GM12878 (cell line): ENCODE data around the gene RSPH4A. TPM values are rescaled to one million over a fixed set of nuclear protein-coding genes. Genes with fewer than 3 reads are reported as not detected.

Experiments used
- ATF3 ChIP-seq: IDR thresholded peaks from 2 replicates; pipeline ENCODE4 v1.6.1; 2011; ENCODE audit warnings: low read depth, mild to moderate bottlenecking, low read length, moderate library complexity, borderline replicate concordance; ENCODE audit errors: extremely low read depth
- BCLAF1 ChIP-seq: fragments of 450-650 bp; IDR thresholded peaks from 2 replicates; pipeline ENCODE4 v1.6.1; 2017; ENCODE audit warnings: antibody characterized with exemption, mild to moderate bottlenecking, moderate library complexity
- CEBPB ChIP-seq, 2 experiments: fragments of 150-350 bp in 1 of 2; IDR thresholded peaks; 2 replicates each; pipeline ENCODE4 v1.6.1; 2012 to 2014; ENCODE audit warnings: low read depth in 2 of 2, low read length in 2 of 2, borderline replicate concordance in 1 of 2, inconsistent platforms in 1 of 2
- E4F1 ChIP-seq: fragments of 450-650 bp; IDR thresholded peaks from 2 replicates; pipeline ENCODE4 v1.6.1; 2018; ENCODE audit warnings: borderline replicate concordance, mild to moderate bottlenecking; ENCODE audit not compliant: partially characterized antibody
- ELK1 ChIP-seq: IDR thresholded peaks from 2 replicates; pipeline ENCODE4 v1.6.1; 2012; ENCODE audit warnings: low read depth, low read length, improper control_type of control experiment
- FOXM1 ChIP-seq: IDR thresholded peaks from 2 replicates; pipeline ENCODE4 v1.6.1; 2012; ENCODE audit warnings: low read depth, mild to moderate bottlenecking, inconsistent platforms, low read length, moderate library complexity
- HSF1 ChIP-seq: fragments of 150-350 bp; IDR thresholded peaks from 2 replicates; pipeline ENCODE4 v1.6.1; 2014; ENCODE audit warnings: mild to moderate bottlenecking, low read depth, low read length
- MYC ChIP-seq: IDR thresholded peaks from 2 replicates; pipeline ENCODE4 v1.6.1; 2011; ENCODE audit warnings: mild to moderate bottlenecking, low read length, moderate library complexity, inconsistent platforms; ENCODE audit not compliant: insufficient read depth, insufficient replicate concordance, insufficient read length, severe bottlenecking
- NBN ChIP-seq: fragments of 450-650 bp; IDR thresholded peaks from 2 replicates; pipeline ENCODE4 v1.6.1; 2016
- POLR2A ChIP-seq: IDR thresholded peaks from 2 replicates; pipeline ENCODE4 v1.6.1; 2011; ENCODE audit warnings: low read depth, mild to moderate bottlenecking, low read length
- RELB ChIP-seq: fragments of 450-650 bp; IDR thresholded peaks from 2 replicates; pipeline ENCODE4 v1.6.1; 2017; ENCODE audit warnings: low read depth, mild to moderate bottlenecking, moderate library complexity
- RUNX3 ChIP-seq: IDR thresholded peaks from 2 replicates; pipeline ENCODE4 v1.6.1; 2012; ENCODE audit warnings: low read length, inconsistent platforms
- SIX5 ChIP-seq: IDR thresholded peaks from 2 replicates; pipeline ENCODE4 v1.6.1; 2011; ENCODE audit warnings: mild to moderate bottlenecking, low read depth, low read length, moderate library complexity; ENCODE audit not compliant: severe bottlenecking
- SMAD1 ChIP-seq: fragments of 450-650 bp; IDR thresholded peaks from 2 replicates; pipeline ENCODE4 v1.6.1; 2018; ENCODE audit warnings: mild to moderate bottlenecking, low read depth; ENCODE audit not compliant: partially characterized antibody
- SP1 ChIP-seq: IDR thresholded peaks from one replicate; pipeline ENCODE4 v1.6.1; 2011; ENCODE audit warnings: low read depth, low read length
- TCF12 ChIP-seq: IDR thresholded peaks from 2 replicates; pipeline ENCODE4 v1.6.1; 2011; ENCODE audit warnings: low read depth, mild to moderate bottlenecking, low read length
- TCF7 ChIP-seq: IDR thresholded peaks from 2 replicates; pipeline ENCODE4 v1.6.1; 2014; ENCODE audit warnings: antibody characterized with exemption, borderline replicate concordance
- ZNF274 ChIP-seq: IDR thresholded peaks from one replicate; pipeline ENCODE4 v1.8.0; 2011; ENCODE audit not compliant: insufficient read length, insufficient read depth
- polyA plus RNA-seq, 11 experiments: library from polyadenylated mRNA; depleted of rRNA in 4 of 11; unstranded in 6 of 11; stranded (reverse) in 5 of 11; fragments of >200 nt; fragmentation: Nextera tagmentation in 4 of 11; fragmentation: Illumina TruSeq in 1 of 11; extraction: Ambion mirVana in 4 of 11; extraction: Trizol in 1 of 11; gene quantifications; 1 replicate in 1 of 11; 2 replicates in 10 of 11; pipeline versions ENCODE4 v1.2.1 to v1.2.3, GENCODE V29; 2011 to 2016; ENCODE audit warnings: inconsistent platforms in 2 of 11, missing spikeins in 2 of 11, low read depth in 1 of 11
- total RNA-seq, 4 experiments: library from RNA; depleted of rRNA in 3 of 4; stranded (reverse); fragments of >200 nt in 3 of 4; fragmentation: Illumina TruSeq in 1 of 4; extraction: Trizol in 1 of 4; gene quantifications; 2 replicates each; pipeline versions ENCODE4 v1.2.1 to v1.2.3, GENCODE V29; 2013 to 2021

Gene RSPH4A
- total and polyA plus RNA-seq, 10 of the 15 experiments (the other 5 are each of a cell fraction or from before 2014, with no cell fraction given): 0.07 to 0.28 (median 0.21) TPM; not detected in 1

GRCh38 chr6:116570856-116571682, 45.2 kb upstream of the RSPH4A start, which contains the start of gene RWDD1 (continued):
- TF ChIP-seq MYC (peak; percentile 99), ATF3 (no peak), SIX5 (peak; percentile 72), SP1 (peak; percentile 99), TCF7 (peak; percentile 46; the same call in 1 of the 2 replicates), ELK1 (peak; percentile 82), POLR2A (peak; percentile 93), HSF1 (peak; percentile 18; the same call in 1 of the 2 replicates), RUNX3 (peak; percentile 50), NBN (peak; percentile 95; the same call in 1 of the 2 replicates), SMAD1 (no peak), RELB (peak; percentile 100), FOXM1 (no peak; the same call in 1 of the 2 replicates), ZNF274 (no peak), BCLAF1 (no peak), TCF12 (no peak), E4F1 (peak; percentile 95), CEBPB (IDR thresholded peaks at IDR 0.05; ENCODE audit: borderline replicate concordance in 1 of 2, low read depth in 2 of 2, low read length in 2 of 2) (no peak)
